Natural killer cell (primary cell): Measurements from ENCODE around the gene LDLRAD4. TPM values are rescaled to one million over a fixed set of nuclear protein-coding genes. Genes with fewer than 3 reads are reported as not detected.

ENCODE experiments used
- ATAC-seq, 3 donors: fragments of 150-1000 bp in 2 of 3; fragments of 200-7000 bp in 1 of 3; cut with Tn5 transposase; 1 replicate in 1 of 3; 2 replicates in 2 of 3; pipeline ENCODE4 v1.10.0; 2021; ENCODE audit warnings: mild to moderate bottlenecking in 2 of 3, moderate library complexity in 2 of 3
- DNase-seq, 2 donors: peaks; one replicate each; pipeline versions ENCODE4 v3.0.0 to v3.0.0-alpha.2; 2013 to 2021; ENCODE audit warnings: mixed read lengths in 1 of 2
- H3K27ac ChIP-seq: one replicate; pipeline ENCODE4 v1.5.1; 2013; ENCODE audit warnings: mild to moderate bottlenecking, low read length
- H3K27me3 ChIP-seq: one replicate; pipeline ENCODE4 v1.6.1; 2013; ENCODE audit warnings: low read length; ENCODE audit not compliant: control insufficient read depth, insufficient read depth
- H3K36me3 ChIP-seq: one replicate; pipeline ENCODE4 v1.6.1; 2013; ENCODE audit warnings: low read length; ENCODE audit not compliant: control insufficient read depth, insufficient read depth
- H3K4me1 ChIP-seq: one replicate; pipeline ENCODE4 v1.6.1; 2013; ENCODE audit warnings: low read length; ENCODE audit not compliant: control insufficient read depth, insufficient read depth
- H3K4me3 ChIP-seq: one replicate; pipeline ENCODE4 v1.5.1; 2013; ENCODE audit warnings: low read length
- H3K9me3 ChIP-seq: one replicate; pipeline ENCODE4 v1.6.1; 2013; ENCODE audit warnings: low read length; ENCODE audit not compliant: control insufficient read depth, insufficient read depth
- H3K27ac Mint-ChIP-seq, 2 donors: one replicate each; pipeline ENCODE4 v1.8.0; 2022; ENCODE audit warnings: mild to moderate bottlenecking in 2 of 2, mixed read lengths in 2 of 2, moderate library complexity in 1 of 2
- H3K27me3 Mint-ChIP-seq, 2 donors: one replicate each; pipeline ENCODE4 v1.8.0; 2022; ENCODE audit warnings: low read depth in 2 of 2, mixed read lengths in 2 of 2
- H3K36me3 Mint-ChIP-seq: one replicate; pipeline ENCODE4 v1.8.0; 2022; ENCODE audit warnings: mixed read lengths
- H3K4me1 Mint-ChIP-seq, 2 donors: one replicate each; pipeline ENCODE4 v1.8.0; 2022; ENCODE audit warnings: mixed read lengths in 2 of 2
- H3K4me3 Mint-ChIP-seq: one replicate; pipeline ENCODE4 v1.8.0; 2022; ENCODE audit warnings: mild to moderate bottlenecking, moderate library complexity, mixed read lengths
- H3K9me3 Mint-ChIP-seq, 2 donors: one replicate each; pipeline ENCODE4 v1.8.0; 2022; ENCODE audit warnings: mixed read lengths in 2 of 2
- CTCF ChIP-seq: fragments of 200-600 bp; IDR thresholded peaks from one replicate; pipeline ENCODE4 v1.8.0; 2022; ENCODE audit warnings: antibody characterized with exemption
- WGBS: methylation state at CpG from one replicate; pipeline ENCODE4 v1.1.7; 2013; ENCODE audit warnings: missing lambda C conversion rate; ENCODE audit not compliant: insufficient coverage; 5-methylcytosine and 5-hydroxymethylcytosine counted together
- intact Hi-C: fragments of 100-400 bp; cut with micrococcal nuclease; formaldehyde crosslinking; loops from one replicate; pipeline ENCODE4 v1.14.2; 2022
- total RNA-seq, 4 donors: library from RNA; stranded (reverse); fragments of 120-200 nt in 1 of 4; gene quantifications; one replicate each; pipeline versions ENCODE4 v1.2.3 to v1.2.4, GENCODE V29; 2013 to 2022

LDLRAD4 gene
- total RNA-seq, 3 donors from 2014 or later (not counting 1 experiment from before 2014, with no cell fraction given), result 24.0 to 36.3 (median 29.2) TPM

GRCh38 chr18:13227910-13228309, 9.3 kb downstream of the LDLRAD4 start:
- no peaks in the 10 kb centered on the region for H3K36me3 Mint-ChIP-seq
- H3K4me3 Mint-ChIP-seq, result no peak overlapping the region
- Histone ChIP-seq H3K36me3 (no peaks in the 10 kb centered on the region), H3K27me3 (no peaks in the 10 kb centered on the region), H3K9me3 (no peaks in the 10 kb centered on the region), H3K27ac (no peak overlapping the region), H3K4me3 (no peak overlapping the region), H3K4me1 (peaks cover 6% of the 10 kb centered on the region)
- 93% methylated on average over 6 of the region's 6 CpGs for WGBS
- peaks cover 0 to 6% of the 10 kb centered on the region in 2 donors for H3K27me3 Mint-ChIP-seq
- no peaks in the 10 kb centered on the region for H3K4me1 Mint-ChIP-seq
- ATAC-seq, result no peak
- no peaks in the 10 kb centered on the region for H3K9me3 Mint-ChIP-seq
- no peak for TF ChIP-seq CTCF
- no peak for DNase-seq
- intact Hi-C loops, result no loop called here
- no peak overlapping the region for H3K27ac Mint-ChIP-seq

- TF ChIP-seq CTCF, result no peak
Measured at GRCh38 chr18:13229001-13229671, 10.6 kb downstream of the LDLRAD4 start.

GRCh38 chr18:13231151-13231550, 12.6 kb downstream of the LDLRAD4 start:
- H3K27ac ChIP-seq, result no peak overlapping the region
- H3K9me3 ChIP-seq, result no peaks in the 10 kb centered on the region
- WGBS, result 94% methylated on average over 16 of the region's 17 CpGs
- TF ChIP-seq CTCF, result no peak
- H3K4me3 ChIP-seq, result no peak overlapping the region
- no peaks in the 10 kb centered on the region for H3K4me1 ChIP-seq
- H3K36me3 Mint-ChIP-seq, result no peaks in the 10 kb centered on the region
- peaks cover 0 to 2% of the 10 kb centered on the region in 2 donors for H3K27me3 Mint-ChIP-seq
- ATAC-seq (no peak), DNase-seq (no peak)
- no peaks in the 10 kb centered on the region for H3K9me3 Mint-ChIP-seq
- no peak overlapping the region for H3K27ac Mint-ChIP-seq
- no peaks in the 10 kb centered on the region for H3K27me3 ChIP-seq
- H3K4me1 Mint-ChIP-seq, result no peaks in the 10 kb centered on the region
- intact Hi-C loops, result no loop called here
- no peak overlapping the region for H3K4me3 Mint-ChIP-seq
- no peaks in the 10 kb centered on the region for H3K36me3 ChIP-seq

More at GRCh38 chr18:13229001-13229671, 10.6 kb downstream of the LDLRAD4 start:
- no peaks in the 10 kb centered on the region for H3K4me1 ChIP-seq
- Mint-ChIP-seq H3K27me3 (peaks cover 0 to 4% of the 10 kb centered on the region in 2 donors), H3K4me1 (no peaks in the 10 kb centered on the region), H3K36me3 (no peaks in the 10 kb centered on the region), H3K27ac (no peak overlapping the region), H3K9me3 (no peaks in the 10 kb centered on the region), H3K4me3 (no peak overlapping the region)
- ATAC-seq (no peak), DNase-seq (no peak)
- no peaks in the 10 kb centered on the region for H3K36me3 ChIP-seq
- H3K4me3 ChIP-seq, result no peak overlapping the region
- intact Hi-C loops, result no loop called here
- 85% methylated on average over 13 of the region's 13 CpGs for WGBS
- no peaks in the 10 kb centered on the region for H3K27me3 ChIP-seq
- no peaks in the 10 kb centered on the region for H3K9me3 ChIP-seq
- H3K27ac ChIP-seq, result no peak overlapping the region
